HG03108 (cell line): Measurements from ENCODE around the gene ZC3H12A.
A peak's percentile ranks its signal among the peaks of the same experiment; 100 is the strongest.

Experiments used
- ATAC-seq: cut with Tn5 transposase; IDR thresholded peaks from one replicate; pipeline ENCODE4 v1.9.1; 2021; ENCODE audit warnings: moderate library complexity; ENCODE audit not compliant: unreplicated experiment

ZC3H12A gene

DNA sequence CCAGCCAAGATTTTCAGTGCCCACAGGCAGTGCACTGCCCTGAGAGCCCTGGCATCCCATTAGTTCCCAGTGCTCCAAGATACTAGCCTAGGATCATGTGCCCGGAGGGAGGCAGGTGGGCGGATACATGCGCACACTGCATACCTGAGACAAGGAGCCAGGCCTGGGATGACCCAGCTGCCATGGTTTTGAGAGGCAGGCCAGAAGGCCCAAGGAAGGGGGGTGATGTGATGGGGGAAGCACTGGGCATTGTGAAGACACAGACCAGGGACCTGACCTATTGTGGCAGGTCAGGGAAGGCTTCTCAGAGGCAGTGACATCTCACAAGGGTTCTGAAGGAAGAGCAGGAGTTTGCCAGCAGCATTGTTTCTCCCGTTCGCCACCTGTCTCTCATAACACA lies 3.6 kb downstream of the ZC3H12A start:
- ATAC-seq: no peak

DNA sequence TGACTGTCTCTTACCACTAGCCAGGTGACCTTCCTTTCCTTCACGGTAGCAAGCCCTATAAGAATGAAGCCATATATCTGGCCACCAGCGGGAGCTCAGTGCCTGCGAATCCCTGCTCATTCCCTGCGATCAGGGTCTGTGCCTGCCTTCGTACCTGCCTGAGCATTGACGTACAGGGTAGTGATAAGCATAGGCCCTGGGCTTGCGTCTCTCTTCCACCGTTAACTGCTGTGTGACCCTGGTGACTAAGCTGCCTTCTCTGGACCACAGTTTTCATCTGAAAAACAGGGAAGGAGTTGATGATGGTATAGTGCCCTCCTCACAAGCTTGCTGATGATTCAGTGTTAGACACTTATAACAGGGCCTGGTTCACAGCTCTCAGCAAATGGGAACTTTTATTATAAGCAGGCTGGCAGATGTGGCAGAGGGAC lies 4.1 kb downstream of the ZC3H12A start:
- ATAC-seq: no peak

DNA sequence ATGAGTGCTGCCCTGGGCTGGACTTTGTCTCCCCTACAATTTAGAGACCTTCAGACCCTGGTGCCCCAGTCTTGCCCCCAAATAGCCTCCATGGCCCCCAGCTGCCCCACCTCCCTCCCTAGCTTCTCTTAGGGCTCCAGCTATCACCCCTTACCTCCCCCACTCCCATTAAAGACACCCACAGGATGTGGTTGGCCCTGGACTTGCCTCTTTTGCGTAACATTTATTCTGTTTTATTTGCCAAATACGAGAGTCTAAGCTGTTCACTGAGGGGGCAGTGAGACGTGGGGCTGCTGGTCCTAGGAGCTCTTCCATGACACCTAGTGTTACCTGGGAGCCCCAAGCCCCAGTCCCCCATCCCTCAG lies 4.5 kb downstream of the ZC3H12A start:
- ATAC-seq: no peak

DNA sequence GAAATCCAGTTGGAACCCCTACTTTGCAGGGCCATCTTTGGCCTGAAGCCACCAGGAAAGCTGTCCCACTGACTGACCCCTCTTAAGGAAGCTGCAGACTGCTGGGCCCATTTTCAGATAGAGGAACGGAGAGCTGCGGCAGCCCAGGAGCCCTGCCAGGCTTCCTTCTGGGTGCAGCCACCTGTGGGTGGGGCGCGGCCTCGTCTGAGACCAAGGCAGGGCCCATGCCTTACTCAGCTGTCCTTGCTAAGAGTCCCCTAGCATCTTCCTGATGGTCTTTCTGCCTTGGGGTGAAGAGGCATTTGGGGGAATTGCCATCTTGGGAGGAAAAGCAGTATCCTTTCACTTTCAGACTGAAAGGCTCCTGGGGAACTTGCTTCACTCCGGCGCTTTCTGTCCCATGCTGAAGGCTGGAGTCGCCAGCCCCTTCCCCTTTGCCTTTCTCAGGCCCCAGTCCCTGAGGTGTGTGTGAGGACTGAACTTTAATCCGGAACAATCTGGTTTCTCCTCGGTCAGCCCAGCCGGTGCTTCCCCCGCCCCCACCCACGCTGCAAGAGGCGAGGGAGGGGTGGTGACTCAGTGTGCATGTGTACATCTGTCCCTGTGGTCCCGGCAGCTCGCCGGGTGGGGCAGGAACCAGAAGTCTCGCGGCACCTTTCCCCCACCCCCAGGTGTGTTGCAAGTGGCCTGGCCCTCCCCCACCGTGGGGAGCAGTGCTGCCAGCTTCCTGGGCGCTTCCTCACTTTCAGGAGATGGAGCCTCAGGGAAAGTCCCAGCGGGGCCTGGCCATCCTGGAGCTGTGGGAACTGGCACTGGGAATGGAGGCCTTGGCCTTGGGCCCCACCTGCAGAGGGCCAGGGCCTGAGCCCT lies 5.1 kb downstream of the ZC3H12A start:
- ATAC-seq: peak; percentile 25

DNA sequence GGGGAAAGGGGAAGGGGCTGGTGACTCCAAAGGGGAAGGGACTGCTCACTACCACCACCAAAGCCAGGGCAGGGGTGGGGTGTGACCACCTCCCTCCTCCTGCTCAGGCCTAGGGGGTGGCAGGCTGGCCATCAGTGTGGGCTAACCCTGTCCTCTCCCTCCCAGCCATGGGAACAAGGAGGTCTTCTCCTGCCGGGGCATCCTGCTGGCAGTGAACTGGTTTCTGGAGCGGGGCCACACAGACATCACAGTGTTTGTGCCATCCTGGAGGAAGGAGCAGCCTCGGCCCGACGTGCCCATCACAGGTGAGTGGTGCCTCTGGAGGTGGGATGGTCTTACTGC lies 5.7 kb downstream of the ZC3H12A start:
- ATAC-seq: no peak

DNA sequence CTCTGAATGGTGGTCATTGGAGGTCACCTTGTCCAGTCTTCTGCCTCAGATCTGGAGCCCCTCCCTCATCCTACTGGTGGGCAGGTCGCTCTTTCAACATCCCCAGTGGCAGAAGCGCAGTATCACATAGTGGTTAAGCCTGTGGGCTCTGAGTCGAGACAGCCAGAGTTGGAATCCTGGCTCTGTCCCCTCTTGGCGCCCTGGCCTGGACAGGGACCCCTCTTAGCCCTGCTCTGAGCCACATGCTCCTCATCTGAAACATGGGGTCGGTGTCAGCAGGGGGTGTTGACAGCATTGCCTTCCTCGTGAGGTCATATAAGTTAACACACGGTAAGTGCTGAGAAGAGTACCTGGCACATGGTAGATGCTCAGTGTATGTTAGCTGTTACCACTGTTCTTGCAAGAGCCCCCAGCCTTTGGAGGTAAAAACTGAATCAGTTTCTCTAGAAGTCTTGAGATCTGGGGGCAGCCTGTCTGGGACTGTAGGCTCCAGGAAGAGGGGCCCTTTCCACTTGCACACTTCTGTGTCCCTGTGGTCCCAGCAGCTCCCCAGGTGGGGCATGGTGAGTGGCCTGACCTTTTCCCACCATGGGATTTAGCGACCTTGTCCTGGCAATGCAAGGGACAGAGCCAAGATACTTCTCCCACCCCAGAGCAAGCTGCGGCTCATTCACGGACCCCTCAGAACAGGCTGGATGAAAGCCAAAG lies 6.4 kb downstream of the ZC3H12A start:
- no peak for ATAC-seq

DNA sequence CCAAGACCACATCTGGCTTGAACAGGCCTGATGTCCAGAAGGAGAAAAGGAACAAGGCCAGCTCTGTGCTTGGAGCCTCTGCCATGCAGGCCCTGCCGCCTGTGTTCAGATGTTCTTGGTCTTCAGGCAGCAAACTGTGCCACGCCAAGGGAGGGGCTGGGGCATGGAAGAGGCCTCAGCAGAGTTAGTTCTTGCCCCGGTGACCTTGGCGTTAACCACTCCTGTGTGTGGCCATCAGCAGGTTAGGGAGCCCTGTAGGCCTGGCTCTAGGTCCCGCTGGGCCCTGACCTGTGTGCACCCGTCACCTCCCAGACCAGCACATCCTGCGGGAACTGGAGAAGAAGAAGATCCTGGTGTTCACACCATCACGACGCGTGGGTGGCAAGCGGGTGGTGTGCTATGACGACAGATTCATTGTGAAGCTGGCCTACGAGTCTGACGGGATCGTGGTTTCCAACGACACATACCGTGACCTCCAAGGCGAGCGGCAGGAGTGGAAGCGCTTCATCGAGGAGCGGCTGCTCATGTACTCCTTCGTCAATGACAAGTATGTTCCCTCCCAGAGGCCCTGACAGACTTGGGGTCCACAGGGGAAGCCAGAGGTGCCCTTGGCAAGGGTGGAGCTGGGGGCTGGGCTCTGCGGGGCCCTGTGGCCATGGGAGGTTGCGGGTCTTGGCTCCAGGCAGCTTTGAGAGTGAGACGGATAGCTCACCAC lies 7.1 kb downstream of the ZC3H12A start:
- no peak for ATAC-seq

DNA sequence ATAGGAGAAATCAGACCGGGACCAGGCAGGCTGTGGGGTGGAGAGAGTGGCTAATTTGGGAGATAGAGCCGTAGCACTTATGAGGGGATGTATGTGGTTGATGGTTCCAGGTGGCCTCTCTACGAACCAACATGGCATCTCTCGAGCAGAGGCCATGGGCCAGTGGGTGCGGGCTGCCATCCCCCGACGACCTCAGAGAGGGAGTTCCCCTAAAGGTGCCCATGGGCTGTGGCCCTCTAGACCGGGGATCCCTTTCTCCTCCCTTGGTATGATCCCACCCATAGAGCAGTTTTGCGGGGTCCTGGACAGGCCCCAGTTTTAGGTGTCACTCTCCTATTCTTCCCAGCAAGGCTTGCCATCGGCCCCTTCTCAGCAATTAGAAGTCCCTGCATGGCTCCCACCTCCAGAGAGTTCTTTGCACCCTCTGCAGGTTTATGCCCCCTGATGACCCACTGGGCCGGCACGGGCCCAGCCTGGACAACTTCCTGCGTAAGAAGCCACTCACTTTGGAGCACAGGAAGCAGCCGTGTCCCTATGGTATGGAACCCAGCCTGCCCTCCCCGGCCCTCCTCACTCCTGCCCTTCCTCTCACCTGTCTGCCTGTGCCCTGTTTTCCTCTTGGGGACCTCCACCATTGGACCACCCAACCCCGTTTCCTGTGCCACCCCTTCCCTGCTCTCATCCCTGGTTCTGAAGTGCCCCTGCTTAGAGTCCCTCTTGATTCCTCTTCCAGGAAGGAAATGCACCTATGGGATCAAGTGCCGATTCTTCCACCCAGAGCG lies 7.8 kb downstream of the ZC3H12A start:
- ATAC-seq: no peak

DNA sequence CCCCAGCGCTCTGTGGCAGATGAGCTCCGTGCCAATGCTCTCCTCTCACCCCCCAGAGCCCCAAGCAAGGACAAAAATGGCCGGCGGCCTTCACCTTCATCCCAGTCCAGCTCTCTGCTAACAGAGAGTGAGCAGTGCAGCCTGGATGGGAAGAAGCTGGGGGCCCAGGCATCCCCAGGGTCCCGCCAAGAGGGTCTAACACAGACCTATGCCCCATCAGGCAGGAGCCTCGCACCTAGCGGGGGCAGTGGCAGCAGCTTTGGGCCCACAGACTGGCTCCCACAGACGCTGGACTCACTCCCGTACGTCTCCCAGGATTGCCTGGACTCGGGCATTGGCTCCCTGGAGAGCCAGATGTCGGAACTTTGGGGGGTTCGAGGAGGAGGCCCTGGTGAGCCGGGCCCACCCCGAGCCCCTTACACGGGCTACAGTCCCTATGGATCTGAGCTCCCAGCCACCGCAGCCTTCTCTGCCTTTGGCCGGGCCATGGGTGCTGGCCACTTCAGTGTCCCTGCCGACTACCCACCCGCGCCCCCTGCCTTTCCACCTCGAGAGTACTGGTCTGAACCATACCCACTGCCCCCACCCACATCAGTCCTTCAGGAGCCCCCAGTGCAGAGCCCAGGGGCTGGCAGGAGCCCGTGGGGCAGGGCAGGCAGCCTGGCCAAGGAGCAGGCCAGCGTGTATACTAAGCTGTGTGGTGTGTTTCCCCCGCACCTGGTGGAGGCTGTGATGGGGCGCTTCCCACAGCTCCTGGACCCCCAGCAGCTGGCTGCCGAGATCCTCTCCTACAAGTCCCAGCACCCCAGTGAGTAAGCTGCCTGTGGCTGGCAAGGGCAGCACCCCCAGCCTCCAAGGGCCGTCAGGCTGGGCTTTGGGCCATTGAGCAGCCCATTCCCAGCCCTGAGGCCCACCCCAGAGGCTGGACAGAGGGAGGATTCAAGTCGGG lies 8.7 kb downstream of the ZC3H12A start:
- ATAC-seq: no peak

DNA sequence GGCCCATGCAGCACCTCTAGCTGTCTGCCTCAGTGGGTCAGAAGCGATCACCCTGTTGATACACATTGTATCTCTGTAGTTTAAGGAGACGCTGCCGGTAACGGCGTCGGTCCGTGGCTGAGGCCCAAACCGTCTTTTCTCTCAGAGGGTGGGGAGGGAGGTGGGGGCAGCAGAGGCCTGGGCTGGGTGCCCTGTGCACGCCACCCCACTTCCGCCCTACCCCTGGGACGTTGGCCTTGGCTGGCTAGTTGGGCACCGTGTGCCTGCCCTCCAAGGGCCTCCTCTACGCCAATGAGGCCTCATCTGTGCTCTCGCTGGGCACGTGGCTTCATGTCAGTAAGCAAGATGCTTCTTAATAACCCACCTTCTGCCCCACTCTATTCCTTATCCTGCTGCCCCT lies 9.4 kb downstream of the ZC3H12A start:
- ATAC-seq: no peak

DNA sequence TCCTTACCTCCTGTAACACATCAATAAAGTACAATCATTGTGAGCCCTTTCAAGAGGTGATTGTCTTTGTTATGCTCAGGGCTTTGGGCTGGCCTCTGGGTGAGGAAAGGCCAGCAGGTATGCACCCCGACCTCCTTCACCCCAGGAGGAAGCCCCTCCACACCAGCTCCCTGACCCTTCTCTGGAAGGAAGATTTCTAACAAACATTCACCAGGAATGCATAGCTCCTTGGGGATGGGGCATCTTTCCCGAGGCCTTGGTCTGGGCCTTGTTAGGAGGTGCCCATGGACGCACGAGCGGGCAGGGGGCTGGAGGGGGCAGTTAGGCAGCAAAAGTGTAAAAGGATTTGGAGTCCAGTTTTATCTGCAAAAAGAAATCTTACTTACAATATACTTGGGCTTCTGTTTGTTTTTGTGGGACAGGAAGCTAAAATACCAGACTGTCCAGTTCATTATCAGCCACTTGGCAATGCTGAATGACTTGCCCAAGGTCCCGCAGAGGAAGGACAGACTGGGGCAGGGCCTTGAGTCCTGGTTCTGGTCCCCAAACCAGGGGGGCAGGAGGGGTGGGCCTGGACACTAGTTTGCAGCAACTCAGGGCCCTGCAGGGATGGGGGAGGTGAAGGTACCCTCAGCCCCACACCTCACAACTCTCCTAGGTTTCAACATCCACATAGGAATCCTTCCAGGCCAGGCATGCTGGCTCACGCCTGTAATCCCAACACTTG lies 10.1 kb downstream of the ZC3H12A start:
- no peak for ATAC-seq

DNA sequence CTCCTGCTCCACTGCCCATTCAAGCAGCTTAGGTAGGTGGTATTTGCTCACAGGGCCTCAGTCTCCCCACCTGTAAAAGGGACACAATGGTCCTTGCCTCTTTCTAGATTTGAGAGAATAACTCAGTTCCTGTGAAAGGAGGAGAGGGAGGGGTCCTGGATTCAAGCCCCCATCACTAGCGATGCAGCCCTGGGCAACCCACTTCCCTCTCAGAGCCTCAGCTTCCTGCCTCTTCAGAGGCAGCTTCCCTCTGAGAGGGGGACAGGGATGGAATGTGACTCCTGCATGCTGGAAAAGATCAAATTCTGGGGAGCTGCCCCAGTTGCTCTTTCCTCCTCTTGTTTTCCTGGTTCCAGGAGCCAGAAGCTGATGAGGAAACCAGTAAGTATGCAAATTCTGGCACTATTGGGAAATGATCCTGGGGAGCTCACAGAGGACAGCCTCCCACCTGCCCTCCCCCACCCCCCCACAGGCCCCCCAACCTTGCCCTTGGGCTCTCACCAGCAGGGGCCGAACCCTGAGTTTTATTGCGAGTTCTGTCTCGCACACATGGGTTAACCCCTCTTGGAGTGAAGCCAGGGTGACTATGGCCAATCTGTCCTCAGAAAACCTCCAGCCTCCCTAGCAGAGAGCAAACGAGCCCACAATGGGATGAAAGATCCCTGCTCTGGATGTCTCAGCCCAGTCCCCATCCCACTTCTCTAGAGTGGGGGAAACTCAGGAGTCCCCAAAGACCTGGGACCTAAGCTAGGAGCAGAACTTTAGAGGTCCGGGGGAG lies 11.7 kb downstream of the ZC3H12A start:
- no peak for ATAC-seq

DNA sequence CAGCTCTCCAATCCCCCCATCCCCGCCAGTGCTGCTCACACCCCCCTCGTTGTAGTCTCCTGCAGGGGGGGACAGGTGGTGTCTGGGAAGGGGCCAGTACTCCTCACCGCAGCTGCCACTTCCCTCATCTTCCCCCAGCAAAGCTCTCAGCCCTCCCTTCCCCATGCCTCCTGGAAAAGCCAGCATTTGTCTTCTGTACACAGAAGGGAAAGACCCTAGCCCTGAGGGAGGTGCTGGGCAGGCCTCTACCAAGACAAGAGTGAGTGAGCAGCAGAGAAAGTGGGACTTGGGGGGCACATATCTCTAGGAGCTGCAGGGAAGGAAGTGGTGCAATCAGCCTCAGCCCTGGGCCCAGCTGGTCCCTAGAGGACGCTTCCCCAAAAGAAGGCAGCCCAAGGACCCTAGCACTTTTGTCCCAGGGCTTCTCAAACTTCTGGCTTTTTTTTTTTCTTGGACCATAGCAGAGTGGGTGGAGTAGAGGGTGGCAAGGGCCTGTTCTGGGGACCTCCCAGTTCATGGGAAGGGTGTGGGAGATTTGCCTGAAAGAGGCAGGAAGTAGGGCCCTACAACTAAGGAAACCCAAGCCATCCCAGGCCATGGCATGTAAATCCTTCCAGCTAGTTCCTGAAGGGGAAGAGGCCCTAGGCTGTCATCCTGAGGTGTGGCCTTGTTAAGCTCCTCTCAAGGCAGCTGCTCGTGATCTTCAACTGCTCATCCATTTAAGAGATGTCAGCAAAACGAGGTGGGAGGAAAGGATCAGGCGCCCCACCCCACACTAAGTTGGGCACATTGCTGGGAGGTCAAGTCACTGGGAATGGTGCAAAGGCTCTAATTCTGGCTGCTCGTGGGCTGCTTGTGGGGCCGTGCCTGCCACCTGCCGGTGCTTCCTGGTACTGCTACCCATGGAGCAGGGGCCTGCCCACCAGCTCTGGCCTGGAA lies 12.6 kb downstream of the ZC3H12A start:
- no peak for ATAC-seq

DNA sequence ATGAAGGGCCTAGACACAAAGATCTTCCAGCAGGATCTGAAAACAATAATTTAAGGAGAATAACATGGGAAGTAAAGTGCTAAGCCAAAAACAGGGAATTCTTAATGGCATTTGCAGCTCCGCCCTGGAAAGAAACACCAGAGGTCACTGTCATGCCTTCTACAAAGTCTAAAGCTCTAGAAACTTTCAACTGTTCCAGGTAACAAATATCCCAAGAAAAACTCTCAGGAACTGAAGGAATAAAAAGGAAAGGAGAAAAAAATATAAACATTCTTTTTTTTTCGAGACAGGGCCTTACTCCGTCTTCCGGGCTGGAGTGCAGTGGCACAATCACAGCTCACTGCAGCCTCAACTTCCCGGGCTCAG lies 13.2 kb downstream of the ZC3H12A start:
- ATAC-seq: no peak

DNA sequence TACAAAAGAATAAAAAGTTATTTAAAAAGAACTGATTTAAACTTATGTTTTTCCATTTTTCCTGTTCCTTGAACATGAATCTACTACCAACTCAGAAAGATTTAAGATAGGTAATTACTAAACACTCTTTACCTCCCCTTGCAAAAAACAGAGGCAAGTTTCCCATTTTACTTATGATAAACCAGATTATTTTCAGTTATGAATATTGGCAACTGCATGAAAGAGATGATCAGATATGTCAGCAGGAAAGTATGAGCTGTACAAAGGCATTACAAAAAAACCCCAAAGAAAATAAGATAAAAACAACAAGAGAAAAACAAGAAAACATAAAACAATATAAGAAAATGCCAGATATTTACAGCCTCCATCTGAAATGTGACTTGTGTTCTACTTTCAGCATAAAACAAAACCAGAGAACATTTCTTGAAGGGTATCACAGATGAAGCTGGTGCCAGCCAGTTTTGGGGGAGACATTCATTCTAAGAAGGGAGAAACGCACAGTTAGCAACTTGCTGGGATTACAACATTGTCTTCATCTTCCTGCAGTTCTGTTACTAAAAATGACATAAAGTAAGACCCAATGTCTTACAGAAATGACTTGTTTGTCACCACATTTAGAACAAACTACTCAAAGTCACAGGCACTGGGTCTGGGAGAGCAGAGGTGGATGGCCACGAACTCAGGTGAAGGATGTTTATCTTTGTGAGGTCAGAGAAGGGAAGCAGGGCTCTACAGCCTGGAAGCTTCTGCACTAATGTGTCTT lies 19.1 kb downstream of the ZC3H12A start:
- ATAC-seq: no peak

DNA sequence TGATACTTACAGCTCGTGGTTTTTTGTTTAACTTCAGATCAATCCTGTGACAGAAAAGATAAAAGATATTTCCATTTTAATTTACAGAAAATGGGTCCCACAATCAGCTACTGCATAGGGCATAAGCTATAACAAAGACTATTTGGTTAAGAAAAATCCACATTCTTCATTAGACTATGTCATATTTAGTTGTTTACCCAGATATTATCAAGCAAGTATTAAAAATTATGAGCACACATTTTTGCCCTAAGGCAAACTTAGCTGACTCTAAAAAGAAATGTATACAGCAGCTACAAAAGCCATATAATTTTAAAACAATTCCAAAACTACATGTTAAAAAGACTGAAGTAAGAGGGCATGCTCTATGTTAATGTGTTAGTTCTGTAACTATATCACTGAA lies 21.5 kb downstream of the ZC3H12A start:
- no peak for ATAC-seq

DNA sequence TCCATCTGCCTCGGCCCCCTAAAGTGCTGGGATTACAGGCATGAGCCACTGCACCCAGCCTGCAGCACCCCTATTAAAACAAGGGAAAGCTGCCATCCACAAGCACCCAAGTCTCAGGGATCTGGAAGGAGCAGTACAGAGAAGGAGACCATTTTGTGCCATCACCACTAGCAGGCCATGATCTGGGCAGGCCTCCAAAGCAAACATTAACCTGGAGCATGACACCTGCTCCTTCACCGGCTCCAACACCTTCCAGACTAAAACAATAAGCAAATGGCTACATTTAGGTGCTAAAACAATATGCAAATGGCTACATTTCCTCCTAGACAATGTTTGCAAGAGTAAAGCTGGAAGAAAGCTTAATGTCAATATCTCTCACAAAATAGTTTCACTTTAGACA lies 23.5 kb downstream of the ZC3H12A start:
- no peak for ATAC-seq
